Measurements from ENCODE around the gene ATP5F1D.
A peak's percentile ranks its signal among the peaks of the same experiment; 100 is the strongest.

ATP5F1D gene

GRCh38 chr19:1270213-1270853, 28.8 kb downstream of the ATP5F1D start:
- peak; percentile 37 to 74 for DNase-seq (ENCODE audit: low read depth in 1 of 2, low spot score in 1 of 2)
- H3K4me3 ChIP-seq (replicated peaks; ENCODE audit: insufficient read depth, low read length) = peak overlapping the region; percentile 49
- peak overlapping the region; percentile 100 for H3K27ac ChIP-seq (replicated peaks)
- no peaks in the 10 kb centered on the region for H3K27me3 ChIP-seq (ENCODE audit: insufficient read depth, poor library complexity, severe bottlenecking)
- TF ChIP-seq POLR2AphosphoS5 (IDR thresholded peaks at IDR 0.05; ENCODE audit: low read depth) (peak; percentile 74; the same call in 1 of the 2 replicates), REST (IDR thresholded peaks at IDR 0.05; ENCODE audit: insufficient replicate concordance, low read depth) (peak; percentile 12), CTCF (IDR thresholded peaks at IDR 0.05; ENCODE audit: insufficient read depth, low read length) (no peak)

- peak overlapping the region; percentile 49 for H3K4me3 ChIP-seq (replicated peaks; ENCODE audit: insufficient read depth, low read length)
- no peak for TF ChIP-seq GABPA (IDR thresholded peaks at IDR 0.05; ENCODE audit: low read depth)
- no peak for TF ChIP-seq REST (IDR thresholded peaks at IDR 0.05; ENCODE audit: insufficient replicate concordance, low read depth)
- no peak for TF ChIP-seq SPI1 (IDR thresholded peaks at IDR 0.05; ENCODE audit: borderline replicate concordance, low read depth)
- no peak; the same call in none of the 2 replicates for TF ChIP-seq POLR2AphosphoS5 (IDR thresholded peaks at IDR 0.05; ENCODE audit: low read depth)
- no peak for TF ChIP-seq CTCF (IDR thresholded peaks at IDR 0.05; ENCODE audit: insufficient read depth, low read length)
- peak overlapping the region; percentile 100 for H3K27ac ChIP-seq (replicated peaks)
- peak; percentile 34 to 49 for DNase-seq (ENCODE audit: low read depth in 1 of 2, low spot score in 1 of 2)
- no peaks in the 10 kb centered on the region for H3K27me3 ChIP-seq (ENCODE audit: insufficient read depth, poor library complexity, severe bottlenecking)
Measured at GRCh38 chr19:1270854-1271527, 29.4 kb downstream of the ATP5F1D start.

GRCh38 chr19:1271528-1272422, 30.2 kb downstream of the ATP5F1D start:
- H3K27me3 ChIP-seq (ENCODE audit: insufficient read depth, poor library complexity, severe bottlenecking) = no peaks in the 10 kb centered on the region
- no peak for TF ChIP-seq POLR2AphosphoS5 (IDR thresholded peaks at IDR 0.05; ENCODE audit: low read depth)
- no peak for TF ChIP-seq CTCF (IDR thresholded peaks at IDR 0.05; ENCODE audit: insufficient read depth, low read length)
- peak; percentile 43; the same call in 1 of the 2 replicates for TF ChIP-seq GABPA (IDR thresholded peaks at IDR 0.05; ENCODE audit: low read depth)
- DNase-seq (ENCODE audit: low read depth in 1 of 2, low spot score in 1 of 2) = peak; percentile 64 to 85
- peak overlapping the region; percentile 49 for H3K4me3 ChIP-seq (replicated peaks; ENCODE audit: insufficient read depth, low read length)
- peak overlapping the region; percentile 100 for H3K27ac ChIP-seq (replicated peaks)

All from HL-60 (cell line).